GM19035 (cell line): ENCODE results near the gene FAM111B.
"Not testable (repeated sequence)": the region's sequence is repeated elsewhere in the genome, so short reads cannot be mapped to it uniquely, and the experiment has no call there.

Experiments used
- ATAC-seq: cut with Tn5 transposase; IDR thresholded peaks from one replicate; pipeline ENCODE4 v1.9.1; 2021; ENCODE audit not compliant: unreplicated experiment

FAM111B gene

GRCh38 chr11:59102259-59102765 is 4.7 kb upstream of the FAM111B start:
- peak; percentile 75 for ATAC-seq

- peak; percentile 35 for ATAC-seq
Observed at GRCh38 chr11:59107721-59108120, 684 bp downstream of the FAM111B start.

- no peak for ATAC-seq
Observed at GRCh38 chr11:59112494-59112893, 5.5 kb downstream of the FAM111B start.

- ATAC-seq = no peak
Observed at GRCh38 chr11:59114344-59114743, 7.3 kb downstream of the FAM111B start.

GRCh38 chr11:59115553-59115952 is 8.5 kb downstream of the FAM111B start:
- ATAC-seq = no peak

GRCh38 chr11:59117774-59118173 is 10.7 kb downstream of the FAM111B start:
- no peak for ATAC-seq

GRCh38 chr11:59119826-59120225 is 12.8 kb downstream of the FAM111B start:
- ATAC-seq = no peak

GRCh38 chr11:59135648-59136461 is 28.8 kb downstream of the FAM111B start:
- peak; percentile 95 for ATAC-seq

- not testable (repeated sequence) for ATAC-seq
Observed at GRCh38 chr11:59136551-59136950, 29.5 kb downstream of the FAM111B start.

GRCh38 chr11:59137190-59137589 is 30.2 kb downstream of the FAM111B start:
- no peak for ATAC-seq

- ATAC-seq = no peak
Observed at GRCh38 chr11:59138643-59139042, 31.6 kb downstream of the FAM111B start.

GRCh38 chr11:59141191-59141590 is 34.2 kb downstream of the FAM111B start:
- no peak for ATAC-seq

- no peak for ATAC-seq
Observed at GRCh38 chr11:59141673-59142460, 34.8 kb downstream of the FAM111B start.

- peak; percentile 69 for ATAC-seq
Observed at GRCh38 chr11:59142530-59143507, 35.8 kb downstream of the FAM111B start, which contains the start of gene FAM111A. FAM111A (plus strand) TSS chr11:59142856; CDS start chr11:59148873, 6,017 bp downstream.

- ATAC-seq = no peak
Observed at GRCh38 chr11:59144096-59144495, 37.1 kb downstream of the FAM111B start.

- ATAC-seq = peak; percentile 60
Observed at GRCh38 chr11:59144579-59145345, 37.7 kb downstream of the FAM111B start.

- no peak for ATAC-seq
Observed at GRCh38 chr11:59145534-59145933, 38.5 kb downstream of the FAM111B start.

GRCh38 chr11:59151761-59152160 is 44.7 kb downstream of the FAM111B start:
- no peak for ATAC-seq

GRCh38 chr11:59152312-59152951 is 45.4 kb downstream of the FAM111B start:
- peak; percentile 78 for ATAC-seq
